TTC549 (cell line): ENCODE data around the gene CPNE4.
"Not testable (repeated sequence)": the region's sequence is repeated elsewhere in the genome, so short reads cannot be mapped to it uniquely, and the experiment has no call there.

Experiments
- FAIRE-seq: peaks from 2 replicates; lab custom pipeline; 2012; peaks lifted over from hg19 to GRCh38; lab: Jason Lieb, UNC

Gene CPNE4

DNA sequence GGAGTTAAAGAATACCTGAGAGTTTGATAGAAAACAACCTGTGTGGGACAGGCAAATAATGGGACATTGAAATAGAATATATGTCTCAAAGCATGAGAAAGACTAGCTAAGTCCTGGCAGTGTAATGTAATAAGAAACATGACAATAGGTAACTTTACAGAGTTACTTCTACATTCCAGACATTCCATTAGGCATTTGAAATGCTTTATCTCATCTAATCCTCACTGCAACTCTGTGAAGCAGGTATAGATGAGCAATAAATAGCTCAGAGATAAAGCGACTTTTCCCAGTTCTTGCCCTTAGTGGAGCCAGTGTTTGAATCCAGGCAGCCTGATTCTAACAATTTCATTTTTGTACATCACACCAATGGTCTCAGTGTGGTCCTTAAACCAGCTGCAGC is 76.8 kb downstream of the CPNE4 start:
- FAIRE-seq: no peak

DNA sequence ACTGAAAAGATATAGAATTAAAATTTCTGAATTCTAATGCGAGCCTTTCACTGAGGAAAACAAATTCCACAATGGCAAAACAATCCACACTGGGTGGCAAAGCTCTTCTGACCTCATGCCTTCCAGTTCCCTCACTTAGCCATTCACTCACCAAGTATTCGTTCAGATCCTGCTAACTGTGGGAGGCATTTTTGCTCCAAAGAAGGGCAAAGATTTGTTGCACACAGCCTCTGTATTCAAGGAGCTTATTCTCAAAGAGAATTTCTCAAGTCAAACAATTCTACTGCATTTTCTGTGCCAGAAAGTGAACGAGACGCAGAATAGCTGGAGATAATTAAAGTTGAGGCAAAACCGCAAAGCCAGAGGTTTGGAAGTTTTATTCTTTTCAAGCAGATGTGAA is 77.3 kb downstream of the CPNE4 start:
- FAIRE-seq: no peak

DNA sequence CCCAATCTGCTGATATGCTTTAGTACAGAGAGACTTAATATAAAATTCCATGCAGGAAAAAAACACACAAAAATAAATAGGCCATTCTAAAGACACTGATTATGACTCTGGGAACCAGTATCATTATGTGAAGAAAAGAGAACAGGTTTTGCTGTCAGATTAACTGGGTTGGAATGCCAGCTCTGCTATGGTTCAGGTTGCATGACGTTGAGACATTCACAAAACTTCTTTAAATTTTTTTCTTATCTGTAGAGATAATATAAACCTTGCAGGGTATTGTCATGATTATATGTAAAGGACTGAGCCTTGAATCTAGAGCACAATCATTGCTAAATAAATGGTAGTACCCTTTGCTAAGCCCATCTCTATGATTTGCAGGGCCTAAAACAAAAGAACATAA is 86.0 kb downstream of the CPNE4 start:
- no peak for FAIRE-seq

DNA sequence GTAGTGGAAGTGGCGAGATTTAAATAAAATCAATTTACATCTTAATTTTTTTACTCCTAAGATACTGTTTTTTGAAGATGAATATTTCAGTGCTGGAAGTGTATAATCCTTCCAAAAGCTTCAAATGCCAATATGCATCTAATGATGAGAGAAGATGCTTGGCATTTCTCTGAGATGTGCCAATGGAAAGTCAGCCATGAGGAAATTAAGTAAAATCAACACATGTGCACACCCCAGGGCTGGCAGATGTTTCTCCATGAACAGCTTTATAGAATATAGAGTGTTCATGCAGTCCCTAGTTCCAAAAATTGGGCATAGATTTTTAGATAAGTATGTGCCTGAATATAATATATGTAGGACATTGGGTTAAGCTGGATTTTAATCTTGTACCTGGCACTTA is 90.1 kb downstream of the CPNE4 start:
- FAIRE-seq: no peak

DNA sequence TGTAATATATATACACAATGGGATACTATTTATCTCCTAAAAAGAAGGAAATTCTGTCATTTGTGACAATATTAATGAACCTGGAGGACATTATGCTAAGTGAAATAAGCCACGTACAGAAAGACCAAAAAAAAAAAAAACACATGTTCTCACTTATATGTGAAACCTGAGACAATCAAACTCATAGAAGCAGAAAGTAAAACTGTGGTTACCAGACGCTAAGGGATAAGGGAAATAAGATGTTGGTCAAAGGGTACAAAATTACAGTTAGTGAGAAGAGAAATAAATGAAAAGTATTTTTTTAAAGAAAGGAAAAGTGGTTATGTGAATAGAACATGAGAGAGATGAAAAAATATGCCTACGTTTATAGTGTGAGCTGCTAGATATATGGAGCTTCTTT is 101.1 kb downstream of the CPNE4 start:
- no peak for FAIRE-seq

DNA sequence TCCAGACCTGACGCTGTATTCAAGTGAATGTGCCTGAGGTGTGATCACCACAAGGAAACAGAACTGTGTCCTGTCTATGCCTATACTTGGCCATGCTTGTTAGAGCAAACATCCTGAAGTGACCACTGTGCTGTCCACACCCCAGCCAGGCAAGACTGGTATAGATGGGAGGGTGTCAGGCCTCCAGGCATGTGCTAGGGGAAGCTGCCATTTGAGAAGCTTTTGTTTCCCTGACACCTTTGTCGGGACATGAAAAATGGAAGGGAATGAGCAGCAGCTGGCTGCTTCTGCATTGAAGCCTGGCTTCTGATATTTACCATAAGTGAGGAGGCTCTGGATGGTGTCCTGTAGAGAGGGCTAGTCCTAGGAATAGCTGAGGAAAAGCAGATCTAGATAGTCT is 106.2 kb downstream of the CPNE4 start:
- no peak for FAIRE-seq

DNA sequence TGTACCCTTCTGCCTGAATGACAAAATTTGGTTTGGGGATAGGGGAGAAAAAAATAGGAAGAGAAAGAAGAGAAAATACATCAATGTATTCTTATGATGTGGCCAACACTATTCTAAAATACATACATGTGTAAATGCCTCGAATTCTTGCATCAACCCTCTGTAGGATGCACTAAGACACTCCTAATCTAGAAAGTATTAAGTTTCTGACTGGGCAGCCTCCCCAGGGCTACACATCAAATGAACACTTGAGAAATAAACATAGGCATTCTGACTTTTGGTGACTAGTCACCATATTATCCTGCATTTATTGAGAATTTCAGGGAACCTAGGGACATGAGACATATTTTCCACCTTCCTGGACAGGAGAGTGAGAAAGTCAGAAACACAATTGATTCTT is 109.2 kb downstream of the CPNE4 start:
- no peak for FAIRE-seq

DNA sequence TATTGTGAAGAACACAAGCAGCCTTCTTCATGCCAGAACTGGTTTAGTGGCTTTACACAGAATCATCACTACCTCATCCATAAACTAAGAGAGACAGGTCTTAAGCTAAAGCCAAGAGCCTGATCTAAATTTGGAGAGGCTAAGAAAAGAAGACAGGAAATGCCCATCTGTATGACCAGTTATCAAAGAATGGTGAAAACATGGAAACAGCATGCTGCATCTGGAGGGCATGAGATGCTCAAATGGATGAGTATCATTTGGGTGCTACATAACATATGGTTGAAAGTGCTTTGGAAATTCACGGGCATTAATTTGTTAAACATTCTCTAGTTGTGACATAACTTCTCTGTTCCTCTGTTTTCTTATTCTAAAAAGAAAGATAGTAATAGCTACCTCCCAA is 112.5 kb downstream of the CPNE4 start:
- no peak for FAIRE-seq

DNA sequence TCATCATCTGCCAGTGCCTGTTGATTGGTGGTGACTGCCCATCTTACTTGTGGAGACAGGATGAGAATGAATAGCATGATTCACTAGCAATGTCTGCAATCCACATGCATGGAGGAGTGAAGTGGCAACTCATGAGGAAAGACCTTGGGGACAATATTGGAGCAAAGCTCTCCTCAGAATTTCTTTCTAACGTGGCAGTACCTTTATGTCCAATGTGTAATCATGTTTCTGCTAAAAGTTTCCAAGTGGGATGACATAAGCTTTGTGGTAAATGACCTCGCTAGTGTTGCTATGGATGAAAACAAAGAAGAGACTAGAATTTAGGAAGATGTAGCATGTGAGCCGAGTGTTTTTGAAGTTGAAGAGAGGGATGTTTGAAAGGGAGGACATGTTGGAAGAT is 117.8 kb downstream of the CPNE4 start:
- FAIRE-seq: no peak

DNA sequence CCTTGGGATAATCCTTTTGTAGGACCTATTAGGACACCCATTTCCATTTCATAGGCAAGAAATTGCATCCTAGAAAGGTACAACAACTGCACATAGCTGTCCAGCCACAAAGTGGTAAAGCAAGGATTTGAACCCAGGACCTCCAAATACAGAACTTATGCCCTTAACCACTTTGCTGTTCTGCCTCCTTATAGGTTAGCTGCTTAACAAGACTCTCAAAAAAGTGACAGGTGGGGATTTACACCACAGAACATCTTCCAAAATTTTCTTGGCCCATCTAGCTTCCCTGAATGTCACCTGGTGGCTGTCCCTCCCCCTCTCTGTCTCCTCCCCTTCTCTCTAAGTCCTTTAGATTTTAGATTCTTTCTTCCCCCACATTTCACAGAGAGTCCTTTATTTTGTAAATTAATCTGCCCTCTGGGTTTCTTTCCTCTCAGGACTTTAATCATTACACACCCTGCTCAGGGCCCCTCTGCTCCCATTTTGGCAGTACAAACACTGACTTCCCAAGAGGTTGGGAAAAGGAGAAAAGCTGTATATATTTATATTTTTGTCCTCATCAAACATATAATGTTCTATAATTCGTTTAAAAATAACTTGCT is 120.6 kb downstream of the CPNE4 start:
- FAIRE-seq: no peak

DNA sequence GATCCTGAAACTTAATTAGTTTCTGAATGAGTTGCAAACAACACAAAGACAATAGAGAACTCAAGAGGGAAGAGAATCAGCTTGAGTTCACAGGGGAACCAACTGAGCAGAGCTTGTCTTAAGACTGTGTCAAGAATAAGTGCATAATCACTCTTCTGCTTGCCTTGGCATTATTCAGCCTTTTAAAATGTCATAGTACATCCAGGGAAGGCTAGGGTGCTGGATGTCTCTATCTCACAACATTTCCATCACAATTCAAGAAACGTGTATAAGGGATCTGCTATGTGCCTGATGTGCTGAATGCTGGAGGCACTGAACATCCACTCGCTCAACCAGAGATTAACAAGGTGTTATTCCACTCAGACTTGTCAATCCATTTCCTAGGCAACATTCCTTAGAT is 122.6 kb downstream of the CPNE4 start:
- FAIRE-seq: no peak

DNA sequence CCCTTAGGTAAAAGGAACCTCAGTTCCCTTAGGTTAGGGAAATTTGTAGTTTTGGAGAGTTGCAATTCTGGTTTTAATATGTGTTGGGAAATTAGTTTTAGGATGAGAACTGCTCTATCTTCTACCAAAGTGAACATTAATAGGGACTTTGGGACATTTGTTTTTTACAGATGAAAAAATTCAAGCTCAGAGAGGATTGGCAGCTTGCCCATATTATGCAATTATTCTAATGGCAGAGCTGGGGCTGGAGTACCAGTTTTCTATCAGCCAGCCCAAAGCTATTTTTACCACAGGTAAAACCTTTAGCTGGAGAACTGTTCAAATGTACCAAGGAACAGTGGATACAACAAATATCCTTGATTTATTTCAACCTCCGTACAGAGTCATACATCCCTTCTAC is 127.0 kb downstream of the CPNE4 start:
- no peak for FAIRE-seq

DNA sequence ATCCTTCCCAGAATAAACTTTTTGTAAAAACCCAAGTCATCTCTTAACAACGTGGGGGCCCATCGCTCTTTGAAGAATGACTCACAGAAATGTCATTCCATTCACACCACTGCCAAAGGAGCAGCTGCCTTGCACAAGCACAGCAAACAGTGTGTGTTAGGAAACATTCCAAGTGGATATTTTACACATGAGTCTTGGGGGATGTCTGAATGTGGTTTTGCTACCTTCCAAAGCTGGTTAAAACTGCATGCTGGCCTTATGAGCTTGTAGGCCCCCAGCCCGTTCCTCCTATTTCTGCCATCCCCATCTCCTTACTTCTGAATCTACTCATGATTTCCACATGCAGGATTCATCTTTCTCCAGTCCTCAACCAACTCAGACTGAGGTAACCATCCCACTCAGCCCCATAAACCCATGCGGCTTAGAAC is 130.8 kb downstream of the CPNE4 start:
- FAIRE-seq: no peak

DNA sequence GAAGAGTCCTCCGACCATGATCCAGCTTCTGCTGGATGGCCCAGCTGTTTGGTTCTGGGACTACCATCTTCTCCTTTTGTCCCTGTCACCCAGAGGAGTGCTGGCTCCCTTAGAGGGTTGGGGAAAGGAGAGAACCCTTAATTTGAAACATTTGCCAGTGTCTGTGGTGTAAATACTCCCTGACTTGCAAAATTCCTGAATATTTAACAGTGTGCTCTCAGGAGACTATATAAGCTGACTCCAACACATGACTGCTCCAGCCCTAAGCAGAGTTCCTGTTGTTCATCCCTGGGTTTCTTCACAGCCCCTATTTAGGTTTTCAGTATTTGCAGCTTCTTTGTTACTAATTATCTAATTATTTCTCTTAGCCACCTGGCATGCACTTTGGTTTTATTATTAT is 133.1 kb downstream of the CPNE4 start:
- FAIRE-seq: no peak

DNA sequence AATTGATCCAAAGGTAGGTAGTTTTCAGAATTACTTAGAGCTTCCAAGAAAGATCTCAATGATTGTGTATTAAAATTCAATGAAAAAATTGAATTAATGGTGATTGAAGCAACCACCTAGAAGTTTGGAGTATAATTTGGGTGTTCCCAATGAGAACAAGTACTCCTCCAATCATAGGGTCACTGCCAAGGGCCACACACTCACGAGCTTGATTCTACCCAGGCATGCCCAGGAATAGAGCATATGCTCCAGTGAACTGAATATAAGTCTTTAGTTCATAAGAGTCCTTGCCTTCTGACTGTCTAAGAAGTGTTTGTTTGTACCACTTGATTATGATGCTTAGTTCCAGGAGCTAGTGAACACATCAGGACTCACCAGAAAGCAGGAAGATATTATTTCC is 133.9 kb downstream of the CPNE4 start:
- no peak for FAIRE-seq

DNA sequence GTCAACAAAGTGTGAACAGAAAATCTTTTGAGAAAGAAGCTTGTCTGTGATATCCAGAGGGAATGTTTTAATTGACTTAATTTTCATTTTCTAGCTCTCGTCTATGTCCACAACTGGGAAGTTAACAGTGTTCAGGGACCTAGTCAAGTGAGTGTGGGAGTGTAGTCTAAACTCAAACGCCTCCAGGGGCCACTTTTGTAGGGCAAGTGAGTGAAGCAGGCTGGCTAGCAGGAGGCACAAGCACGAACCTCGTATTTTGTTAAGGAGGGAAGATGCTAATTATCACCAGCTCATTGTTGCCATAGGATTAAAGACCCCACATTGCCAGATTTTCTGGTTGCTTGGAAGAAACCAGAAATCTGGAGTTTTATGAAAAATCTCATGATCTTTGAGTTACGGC is 135.8 kb downstream of the CPNE4 start:
- FAIRE-seq: no peak

DNA sequence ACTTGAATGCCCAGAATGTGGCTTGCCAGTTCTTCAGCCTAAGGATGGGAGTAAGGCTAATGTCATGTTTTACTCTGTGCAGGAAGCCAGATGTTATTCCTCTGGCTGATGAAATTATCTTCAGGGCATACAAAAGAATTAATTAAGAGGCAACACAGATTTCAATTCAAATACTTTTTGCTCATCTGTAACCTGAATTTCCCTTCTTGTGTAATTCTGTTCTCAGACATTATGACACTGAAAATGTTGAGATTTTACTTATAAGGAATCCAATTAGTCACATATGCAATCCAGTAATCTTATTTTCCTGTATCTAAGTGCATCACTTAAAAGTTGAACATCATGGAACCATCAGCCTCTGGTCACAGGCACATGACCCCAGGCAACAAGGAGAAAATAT is 136.5 kb downstream of the CPNE4 start:
- FAIRE-seq: no peak

DNA sequence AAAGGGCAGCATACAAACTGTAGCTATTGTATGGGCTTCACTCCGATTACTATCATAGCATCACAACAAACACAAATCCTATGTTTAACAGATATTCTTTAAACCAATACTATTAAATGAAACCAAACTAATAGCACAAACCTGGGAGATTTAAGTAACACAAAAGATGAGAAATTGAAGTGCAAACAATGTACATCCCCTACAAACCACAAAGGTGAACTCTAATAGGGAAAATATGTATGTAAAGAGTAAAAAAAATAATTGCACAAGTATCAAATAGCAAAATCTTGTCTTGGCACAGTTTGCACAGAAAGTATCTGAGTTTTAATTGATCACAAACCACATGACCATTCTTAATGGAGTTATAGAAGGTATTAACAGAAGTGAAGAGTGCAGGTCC is 138.5 kb downstream of the CPNE4 start:
- FAIRE-seq: no peak

DNA sequence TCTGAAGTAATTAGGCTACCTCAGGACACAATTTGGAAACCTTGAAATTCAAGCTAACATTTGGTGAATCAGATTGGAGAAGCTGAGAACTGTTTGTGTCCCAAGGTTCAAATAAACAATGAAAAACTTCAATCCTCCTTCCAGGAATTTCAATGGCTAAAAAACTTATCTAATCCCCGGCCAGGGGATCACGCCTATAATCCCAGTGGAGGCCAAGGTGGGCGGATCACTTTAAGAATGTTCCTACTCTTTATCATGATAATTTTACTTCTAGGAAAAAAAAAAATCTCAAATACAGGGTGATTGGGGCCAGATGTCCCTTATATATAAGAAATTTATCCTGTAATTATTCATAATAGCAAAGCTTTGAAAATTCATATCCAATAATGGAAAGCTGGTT is 139.0 kb downstream of the CPNE4 start:
- no peak for FAIRE-seq

DNA sequence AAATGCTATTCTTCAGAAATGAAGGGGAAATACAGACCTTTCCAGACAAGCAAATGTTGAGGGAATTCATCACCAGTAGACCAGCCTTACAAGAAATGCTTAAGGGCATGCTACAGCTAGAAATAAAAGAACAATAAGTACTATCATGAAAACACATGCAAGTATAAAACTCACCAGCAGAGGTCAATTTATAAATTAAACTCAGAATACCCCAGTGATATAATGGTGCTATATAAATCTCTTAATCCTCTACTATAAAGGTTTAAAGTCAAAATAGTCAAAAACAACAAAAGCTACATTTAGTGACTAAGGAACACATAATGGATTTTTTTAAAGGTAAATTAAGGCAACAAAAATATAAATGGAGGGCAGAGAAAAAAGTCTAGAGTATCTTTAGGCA is 142.5 kb downstream of the CPNE4 start:
- no peak for FAIRE-seq

DNA sequence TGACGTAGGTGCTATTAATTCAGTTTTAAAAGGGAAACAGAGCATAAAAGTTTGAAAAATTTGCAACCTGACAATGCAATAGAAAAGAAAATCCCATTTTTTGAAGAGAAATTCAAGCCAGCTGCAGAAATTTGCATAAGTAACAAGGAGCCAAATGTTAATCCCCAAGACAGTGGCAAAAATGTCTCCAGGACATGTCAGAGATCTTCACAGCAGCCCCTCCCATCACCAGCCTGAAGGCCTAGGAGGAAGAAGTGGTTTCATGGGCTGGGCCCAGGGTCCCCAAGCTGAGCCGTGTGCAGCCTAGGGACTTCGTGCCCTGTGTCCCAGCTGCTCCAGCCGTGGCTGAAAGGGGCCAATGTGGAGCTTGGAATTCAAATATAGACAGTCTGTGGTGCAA is 148.9 kb downstream of the CPNE4 start:
- not testable (repeated sequence) for FAIRE-seq

DNA sequence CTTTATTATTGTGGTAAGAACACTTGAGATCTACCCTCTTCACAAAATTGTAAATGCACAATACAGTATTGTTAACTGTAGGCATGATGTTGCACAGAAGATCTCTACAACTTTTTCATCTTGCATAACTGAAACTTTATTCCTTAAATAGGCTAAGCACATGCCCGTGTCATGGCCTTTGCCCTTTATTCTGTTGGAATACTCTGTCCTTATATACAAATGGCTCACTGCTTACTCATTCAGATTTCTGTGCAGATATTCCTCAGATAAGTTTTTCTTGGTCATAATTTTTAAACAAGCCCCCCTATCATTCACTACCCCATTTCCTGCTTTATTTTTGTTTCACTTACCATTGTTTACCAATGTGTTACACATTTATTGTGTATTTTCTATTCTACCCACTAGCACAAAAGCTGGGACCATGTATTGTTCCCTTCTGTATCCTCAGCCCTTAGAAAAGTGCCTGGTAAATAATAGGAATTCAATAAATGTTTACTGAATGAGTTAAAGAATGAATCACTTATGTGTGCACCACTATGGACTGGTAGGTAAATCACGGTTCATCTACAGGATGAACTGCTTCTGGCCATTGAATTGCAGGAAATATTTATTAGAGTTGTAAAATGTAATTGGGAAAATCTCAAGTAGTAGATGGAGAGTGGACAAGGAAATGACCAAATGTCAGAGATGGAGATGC is 151.0 kb downstream of the CPNE4 start:
- no peak for FAIRE-seq

DNA sequence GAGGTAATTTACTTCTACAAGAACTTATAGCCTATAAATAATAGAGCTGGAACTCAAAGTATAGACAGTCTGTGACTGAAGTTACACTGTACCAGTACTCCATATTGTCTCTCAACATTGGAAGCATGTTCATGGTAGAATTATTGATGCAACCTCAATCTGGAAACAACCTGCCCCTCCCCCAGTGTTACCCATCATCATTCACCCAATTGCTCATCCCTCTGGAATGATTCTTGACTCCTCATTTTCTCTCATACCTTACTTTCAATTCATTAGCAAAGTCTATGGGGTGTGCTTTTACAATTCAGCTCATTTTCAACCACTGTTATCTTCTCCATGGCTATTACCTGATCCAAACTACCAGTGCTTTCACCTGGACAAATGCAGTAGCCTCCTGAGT is 151.7 kb downstream of the CPNE4 start:
- no peak for FAIRE-seq

DNA sequence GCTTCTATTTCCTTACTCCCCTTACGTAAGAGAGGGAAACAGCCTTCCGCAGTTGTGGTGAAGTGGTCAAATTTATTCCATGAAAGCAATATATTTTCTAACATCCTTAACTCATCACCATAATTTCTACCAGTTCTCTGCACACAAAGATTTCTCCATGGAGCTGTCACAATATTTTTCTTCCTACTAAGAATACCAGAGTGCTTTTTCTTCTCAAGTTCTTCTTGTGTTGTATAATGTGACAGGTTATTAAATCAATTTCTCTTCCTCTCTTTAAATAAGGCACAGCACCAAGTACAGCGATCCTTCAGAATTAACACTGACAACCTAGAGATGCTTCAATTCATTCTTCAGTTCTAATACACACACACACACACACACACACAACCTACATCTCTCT is 153.0 kb downstream of the CPNE4 start:
- no peak for FAIRE-seq

DNA sequence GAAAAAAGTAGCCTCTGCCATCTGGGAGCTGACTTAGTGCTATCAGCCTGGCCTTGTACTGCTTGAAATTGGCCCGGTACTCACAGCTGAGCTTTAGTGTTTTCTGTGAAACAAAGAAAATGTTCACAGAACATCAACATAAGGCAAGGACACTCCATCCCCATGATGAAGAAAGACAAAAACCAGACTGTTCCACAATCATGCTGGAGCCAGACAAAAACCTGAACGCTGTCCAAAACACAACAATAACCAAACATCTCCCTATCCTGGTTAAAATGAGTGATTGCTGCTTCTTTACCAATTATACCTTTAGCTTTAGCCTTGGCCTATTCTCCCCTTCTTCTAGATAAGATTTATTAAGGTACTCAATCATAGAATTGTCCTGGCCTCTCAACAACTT is 153.9 kb downstream of the CPNE4 start:
- FAIRE-seq: no peak
